Left lung (tissue), 10 donors: ENCODE results near the gene TEX54. TPM values are rescaled to one million over a fixed set of nuclear protein-coding genes. Genes with fewer than 3 reads are reported as not detected.
"Not testable (repeated sequence)": the region's sequence is repeated elsewhere in the genome, so short reads cannot be mapped to it uniquely, and the experiment has no call there.

Source experiments
- ATAC-seq: fragments of 200-7000 bp; cut with Tn5 transposase; one replicate; pipeline ENCODE4 v1.9.1; 2020; ENCODE audit warnings: moderate library complexity
- DNase-seq, 4 donors: peaks; one replicate each; pipeline ENCODE4 v3.0.0-alpha.2; 2013 to 2020
- H3K27ac ChIP-seq, 2 donors: fragments of 200-600 bp; sonication (generic) in 1 of 2; one replicate each; pipeline versions ENCODE4 v1.5.0 to v1.8.0; 2020 to 2021
- H3K27me3 ChIP-seq, 2 donors: fragments of 200-600 bp; sonication (generic) in 1 of 2; one replicate each; pipeline versions ENCODE4 v1.5.0 to v1.8.0; 2020 to 2021
- H3K36me3 ChIP-seq, 2 donors: fragments of 200-600 bp; sonication (generic) in 1 of 2; one replicate each; pipeline versions ENCODE4 v1.5.0 to v1.8.0; 2020 to 2021
- H3K4me1 ChIP-seq, 2 donors: fragments of 200-600 bp; one replicate each; pipeline ENCODE4 v1.8.0; 2021
- H3K4me3 ChIP-seq, 2 donors: fragments of 200-600 bp; sonication (generic) in 1 of 2; one replicate each; pipeline versions ENCODE4 v1.5.0 to v1.8.0; 2020 to 2021; ENCODE audit warnings: mild to moderate bottlenecking in 1 of 2
- H3K9me3 ChIP-seq, 2 donors: fragments of 200-600 bp; sonication (generic) in 1 of 2; one replicate each; pipeline versions ENCODE4 v1.5.0 to v1.8.0; 2020 to 2021
- CTCF ChIP-seq, 2 donors: fragments of 200-600 bp; sonication (generic) in 1 of 2; IDR thresholded peaks; one replicate each; pipeline versions ENCODE4 v1.5.0 to v1.8.0; 2021; ENCODE audit warnings: antibody characterized with exemption in 2 of 2
- intact Hi-C, 2 donors: fragments of 100-400 bp; cut with DNase I; formaldehyde crosslinking; loops; one replicate each; pipeline versions ENCODE4 v1.11.2 to v1.14.2; 2022
- polyA plus RNA-seq, 6 donors: library from polyadenylated mRNA; unstranded; fragments of 120-200 nt; gene quantifications; one replicate each; pipeline ENCODE4 v1.2.1, GENCODE V29; 2013; ENCODE audit not compliant: insufficient read length in 6 of 6
- total RNA-seq, 2 donors: library from RNA; stranded (reverse); fragmentation: NEBNext Ultra II Directional; extraction: Animal tissue kit (Norgen Biotek cat#: 25700); gene quantifications; one replicate each; pipeline ENCODE4 v1.2.1, GENCODE V29; 2021
- donor health status: DM: no; HTN: yes; CAD: no.
- donor health status: DM: no; HTN: no; CAD: no.

Gene TEX54
- total and polyA plus RNA-seq, 8 donors = 0.36 to 0.69 TPM; not detected in 6

- H3K36me3 ChIP-seq = peaks cover 4 to 39% of the 10 kb centered on the region in 2 donors
- DNase-seq = no peak
- peak overlapping the region in 1 of 2 donors; percentile 8 for H3K27ac ChIP-seq
Observed at GRCh38 chr11:62850911-62851806, 18.5 kb upstream of the TEX54 start.

GRCh38 chr11:62847767-62848314, 15.2 kb upstream of the TEX54 start:
- Histone ChIP-seq H3K27ac (no peak overlapping the region), H3K4me1 (peaks cover 0 to 20% of the 10 kb centered on the region in 2 donors), H3K4me3 (no peak overlapping the region), H3K27me3 (no peaks in the 10 kb centered on the region), H3K36me3 (peaks cover 4 to 18% of the 10 kb centered on the region in 2 donors), H3K9me3 (no peaks in the 10 kb centered on the region)
- TF ChIP-seq CTCF (IDR thresholded peaks at IDR 0.05) = no peak
- no peak for ATAC-seq
- intact Hi-C loops = no loop called here
- DNase-seq = no peak

More at GRCh38 chr11:62850911-62851806, 18.5 kb upstream of the TEX54 start:
- Histone ChIP-seq H3K27me3 (no peaks in the 10 kb centered on the region), H3K4me1 (peaks cover 13 to 42% of the 10 kb centered on the region in 2 donors), H3K9me3 (no peaks in the 10 kb centered on the region), H3K4me3 (no peak overlapping the region)
- no peak for TF ChIP-seq CTCF (IDR thresholded peaks at IDR 0.05)
- no peak for ATAC-seq
- intact Hi-C loops = loop anchor here in 1 of 2 donors (10.0 kb wide), 1 partner anchor 56 kb away; the partner anchor contains the start of gene TMEM223

GRCh38 chr11:62846177-62846576, 13.5 kb upstream of the TEX54 start:
- Histone ChIP-seq H3K4me1 (peaks cover 5 to 12% of the 10 kb centered on the region in 2 donors), H3K9me3 (no peaks in the 10 kb centered on the region), H3K27ac (no peak overlapping the region), H3K36me3 (peaks cover 0 to 2% of the 10 kb centered on the region in 2 donors), H3K27me3 (no peaks in the 10 kb centered on the region), H3K4me3 (no peak overlapping the region)
- no peak for DNase-seq
- TF ChIP-seq CTCF (IDR thresholded peaks at IDR 0.05) = no peak
- intact Hi-C loops = no loop called here
- ATAC-seq = no peak

- Histone ChIP-seq H3K4me1 (peaks cover 5 to 10% of the 10 kb centered on the region in 2 donors), H3K9me3 (no peaks in the 10 kb centered on the region), H3K27me3 (no peaks in the 10 kb centered on the region), H3K27ac (no peak overlapping the region), H3K36me3 (no peaks in the 10 kb centered on the region), H3K4me3 (no peak overlapping the region)
- no peak for ATAC-seq
- intact Hi-C loops = no loop called here
- TF ChIP-seq CTCF (IDR thresholded peaks at IDR 0.05) = no peak
- DNase-seq = no peak
Observed at GRCh38 chr11:62844154-62844553, 11.5 kb upstream of the TEX54 start.

- Histone ChIP-seq H3K9me3 (no peaks in the 10 kb centered on the region), H3K27me3 (no peaks in the 10 kb centered on the region), H3K36me3 (no peaks in the 10 kb centered on the region), H3K27ac (no peak overlapping the region), H3K4me3 (no peak overlapping the region), H3K4me1 (peaks cover 9 to 17% of the 10 kb centered on the region in 2 donors)
- no peak for ATAC-seq
- TF ChIP-seq CTCF (IDR thresholded peaks at IDR 0.05) = no peak
- intact Hi-C loops = no loop called here
- no peak for DNase-seq
Observed at GRCh38 chr11:62843466-62843865, 10.8 kb upstream of the TEX54 start.

GRCh38 chr11:62842891-62843290, 10.2 kb upstream of the TEX54 start:
- intact Hi-C loops, ATAC-seq, H3K27me3 ChIP-seq, DNase-seq, H3K36me3 ChIP-seq, H3K9me3 ChIP-seq: not testable (repeated sequence)
- Histone ChIP-seq H3K4me1 (peaks cover 10 to 23% of the 10 kb centered on the region in 2 donors), H3K27ac (peak overlapping the region; percentile 98 to 99), H3K4me3 (peak overlapping the region in 1 of 2 donors; percentile 98)
